Thoracic aorta (tissue), 2 donors: ENCODE results near the gene CYTIP. TPM values are rescaled to one million over a fixed set of nuclear protein-coding genes. Genes with fewer than 3 reads are reported as not detected.

Experiments
- ATAC-seq: fragments of 150-250 bp; one replicate; pipeline ENCODE4 v1.8.0; 2017; ENCODE audit warnings: low read depth; ENCODE audit not compliant: insufficient number of reproducible peaks, low FRiP score
- DNase-seq: peaks from one replicate; pipeline ENCODE4 v3.0.0-alpha.2; 2020; ENCODE audit warnings: low spot score
- H3K27ac ChIP-seq, 2 donors: fragments of 200-600 bp; sonication (generic); 1 replicate in 1 of 2; 2 replicates in 1 of 2; pipeline ENCODE4 v1.5.1; 2016; ENCODE audit warnings: mild to moderate bottlenecking in 2 of 2, moderate library complexity in 2 of 2
- H3K27me3 ChIP-seq: fragments of 200-600 bp; sonication (generic); replicated peaks from 2 replicates; pipeline ENCODE4 v1.6.0; 2016; ENCODE audit warnings: mild to moderate bottlenecking; ENCODE audit not compliant: insufficient read depth
- H3K36me3 ChIP-seq: fragments of 200-600 bp; sonication (generic); one replicate; pipeline ENCODE4 v1.5.1; 2016
- H3K4me1 ChIP-seq, 2 donors: fragments of 200-600 bp; sonication (generic); 1 replicate in 1 of 2; 2 replicates in 1 of 2; pipeline versions ENCODE4 v1.5.1 to v1.6.0; 2016; ENCODE audit warnings: low read depth in 2 of 2, mild to moderate bottlenecking in 1 of 2; ENCODE audit not compliant: control insufficient read depth in 1 of 2
- H3K4me3 ChIP-seq: fragments of 200-600 bp; sonication (generic); 2 replicates; pipeline ENCODE4 v1.5.1; 2016; ENCODE audit warnings: mild to moderate bottlenecking
- H3K9me3 ChIP-seq: fragments of 200-600 bp; sonication (generic); 2 replicates; pipeline ENCODE4 v1.5.1; 2016
- CTCF ChIP-seq: fragments of 200-600 bp; sonication (generic); IDR thresholded peaks from one replicate; pipeline ENCODE4 v1.5.1; 2019; ENCODE audit warnings: antibody characterized with exemption
- total RNA-seq, 2 donors: library from RNA; depleted of rRNA; stranded (reverse); fragments of >200 nt; gene quantifications; one replicate each; pipeline versions ENCODE4 v1.1.0 to v1.2.3, GENCODE V29; 2016

CYTIP gene
- total RNA-seq, 2 donors from 2014 or later, result 4.5 to 21.2 TPM

- Histone ChIP-seq H3K4me3 (no peak overlapping the region), H3K27me3 (no peaks in the 10 kb centered on the region), H3K9me3 (no peaks in the 10 kb centered on the region), H3K36me3 (no peaks in the 10 kb centered on the region), H3K27ac (no peak overlapping the region), H3K4me1 (no peaks in the 10 kb centered on the region)
- ATAC-seq, result no peak
- DNase-seq, result no peak
- no peak for TF ChIP-seq CTCF
Observed at GRCh38 chr2:157463002-157463401, 19.1 kb upstream of the CYTIP start.

GRCh38 chr2:157460897-157461296 is 17.0 kb upstream of the CYTIP start:
- ATAC-seq (no peak), DNase-seq (no peak)
- no peaks in the 10 kb centered on the region for H3K9me3 ChIP-seq
- no peaks in the 10 kb centered on the region for H3K27me3 ChIP-seq
- H3K4me1 ChIP-seq, result no peaks in the 10 kb centered on the region
- no peaks in the 10 kb centered on the region for H3K36me3 ChIP-seq
- H3K4me3 ChIP-seq, result no peak overlapping the region
- no peak overlapping the region for H3K27ac ChIP-seq
- no peak for TF ChIP-seq CTCF

DNA sequence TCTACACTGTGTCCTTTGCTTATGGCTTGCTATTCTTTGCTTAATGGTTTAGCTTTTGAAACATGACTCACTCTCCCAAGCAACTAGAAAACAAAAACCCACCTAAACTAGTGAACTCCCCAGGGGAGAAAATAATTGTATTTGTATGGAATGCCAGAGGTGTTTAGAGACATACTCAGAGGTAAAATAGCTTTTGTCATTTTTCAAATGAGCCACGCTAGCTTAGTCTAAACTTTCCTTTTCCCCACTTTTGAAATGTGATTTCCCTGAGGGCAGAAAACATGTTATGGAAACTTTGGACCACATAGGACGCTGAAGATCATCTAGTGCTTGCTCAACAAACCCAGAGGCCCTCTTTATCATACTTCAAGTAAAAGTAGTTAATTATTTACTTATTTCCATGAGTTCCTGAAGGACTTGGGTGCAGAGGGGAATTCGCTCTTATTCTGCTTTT is 16.5 kb upstream of the CYTIP start:
- Histone ChIP-seq H3K27me3 (no peaks in the 10 kb centered on the region), H3K36me3 (no peaks in the 10 kb centered on the region), H3K4me3 (no peak overlapping the region), H3K9me3 (no peaks in the 10 kb centered on the region), H3K4me1 (no peaks in the 10 kb centered on the region), H3K27ac (no peak overlapping the region)
- TF ChIP-seq CTCF, result no peak
- ATAC-seq (no peak), DNase-seq (no peak)

- ATAC-seq, result no peak
- Histone ChIP-seq H3K9me3 (no peaks in the 10 kb centered on the region), H3K4me3 (no peak overlapping the region), H3K27me3 (no peaks in the 10 kb centered on the region), H3K4me1 (no peaks in the 10 kb centered on the region), H3K36me3 (no peaks in the 10 kb centered on the region), H3K27ac (no peak overlapping the region)
- no peak for DNase-seq
- TF ChIP-seq CTCF, result no peak
Observed at GRCh38 chr2:157459486-157459885, 15.6 kb upstream of the CYTIP start.

DNA sequence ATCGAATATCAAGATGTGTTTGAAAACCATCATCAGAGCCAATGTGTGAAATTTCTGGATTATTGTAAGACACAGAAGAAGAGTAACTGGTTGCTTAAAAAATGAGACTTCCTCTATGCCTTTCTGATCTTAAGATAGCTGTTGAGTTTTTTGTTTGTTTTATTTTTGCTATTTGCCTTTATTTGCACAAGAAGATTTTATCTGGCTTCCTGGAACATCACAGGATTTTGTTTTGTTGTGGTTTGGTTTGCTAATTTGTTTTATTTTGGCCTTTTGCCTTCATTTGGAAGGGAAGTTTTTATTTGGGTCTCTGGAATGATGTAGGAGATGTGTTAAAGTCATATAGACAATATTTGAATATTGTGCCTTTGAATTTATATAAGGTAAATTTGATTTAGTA is 3.9 kb upstream of the CYTIP start:
- no peak overlapping the region for H3K27ac ChIP-seq
- ATAC-seq (no peak), DNase-seq (no peak)
- H3K4me1 ChIP-seq, result no peaks in the 10 kb centered on the region
- H3K36me3 ChIP-seq, result no peaks in the 10 kb centered on the region
- H3K9me3 ChIP-seq, result no peaks in the 10 kb centered on the region
- no peaks in the 10 kb centered on the region for H3K27me3 ChIP-seq
- no peak overlapping the region for H3K4me3 ChIP-seq
- TF ChIP-seq CTCF, result no peak
